T-helper 17 cell (primary cell): ENCODE measurements around the gene DPH3. TPM values are rescaled to one million over a fixed set of nuclear protein-coding genes. Genes with fewer than 3 reads are reported as not detected.

Experiments
- ATAC-seq: fragments of 150-1000 bp; cut with Tn5 transposase; 2 replicates; pipeline ENCODE4 v1.10.0; 2021; ENCODE audit warnings: mild to moderate bottlenecking, moderate library complexity
- DNase-seq, 3 donors: peaks; one replicate each; pipeline versions ENCODE4 v3.0.0 to v3.0.0-alpha.2; 2020 to 2021
- H3K9me3 ChIP-seq: one replicate; pipeline ENCODE4 v1.7.0; 2013; ENCODE audit warnings: low read length, mild to moderate bottlenecking; ENCODE audit not compliant: control insufficient read depth, poor library complexity, severe bottlenecking
- H3K27ac Mint-ChIP-seq: one replicate; pipeline ENCODE4 v1.8.0; 2022; ENCODE audit warnings: mild to moderate bottlenecking, moderate library complexity, mixed read lengths
- H3K27me3 Mint-ChIP-seq: one replicate; pipeline ENCODE4 v1.8.0; 2022; ENCODE audit warnings: mixed read lengths
- H3K36me3 Mint-ChIP-seq: one replicate; pipeline ENCODE4 v1.8.0; 2022; ENCODE audit warnings: low read depth, mixed read lengths
- H3K4me1 Mint-ChIP-seq: one replicate; pipeline ENCODE4 v1.8.0; 2022; ENCODE audit warnings: mild to moderate bottlenecking, mixed read lengths
- H3K4me3 Mint-ChIP-seq: one replicate; pipeline ENCODE4 v1.8.0; 2022; ENCODE audit warnings: mild to moderate bottlenecking, moderate library complexity, mixed read lengths
- total RNA-seq, 4 donors: library from RNA in 2 of 4; stranded (reverse) in 2 of 4; gene quantifications; one replicate each; pipeline ENCODE4 v1.2.3 and lab custom pipeline; 2022 to 2026

The DPH3 gene
- total RNA-seq, 2 donors from 2014 or later = 16.1 to 22.8 TPM

DNA sequence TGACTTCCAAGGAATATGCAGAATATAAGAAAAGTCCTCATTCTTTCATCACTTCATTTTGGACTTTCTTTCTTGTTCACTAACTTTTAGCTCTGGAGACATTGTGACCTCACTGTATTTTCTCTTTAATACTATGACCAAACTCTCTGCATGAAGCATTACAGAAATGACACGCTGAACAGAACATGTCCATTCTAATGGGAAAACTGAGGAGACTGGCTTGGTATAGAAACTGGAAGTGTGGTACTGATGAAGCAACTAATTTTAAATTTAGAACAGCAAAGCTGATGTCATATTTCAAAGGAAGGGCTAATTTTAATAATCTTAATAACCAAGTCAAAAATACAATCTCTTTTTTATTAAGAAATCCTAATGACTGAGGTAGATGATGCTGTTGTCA is 4.7 kb downstream of the DPH3 start:
- Mint-ChIP-seq H3K4me3 (no peak overlapping the region), H3K36me3 (no peaks in the 10 kb centered on the region), H3K4me1 (peaks cover 7% of the 10 kb centered on the region), H3K27ac (peak overlapping the region; percentile 39), H3K27me3 (no peaks in the 10 kb centered on the region)
- H3K9me3 ChIP-seq = no peaks in the 10 kb centered on the region
- DNase-seq = no peak
- ATAC-seq = no peak

DNA sequence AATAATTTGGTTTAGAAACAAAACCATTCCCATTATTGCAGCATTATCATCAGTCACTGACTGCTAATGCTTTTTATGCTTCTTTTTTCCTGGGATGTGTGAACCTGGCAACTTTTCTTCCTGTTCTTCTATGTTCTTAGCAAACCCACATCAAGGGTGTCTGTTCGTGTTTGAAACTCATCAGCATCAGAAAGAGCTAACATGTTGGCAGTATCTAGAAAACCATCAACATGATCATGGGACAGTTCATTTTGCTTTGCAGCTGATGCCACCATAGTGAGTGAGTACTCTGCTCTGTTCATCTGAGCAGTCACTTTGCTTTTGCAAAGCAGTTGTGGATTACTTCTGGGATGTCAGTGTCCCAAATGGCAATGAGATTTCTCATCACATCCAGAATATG is 5.9 kb downstream of the DPH3 start:
- no peaks in the 10 kb centered on the region for H3K36me3 Mint-ChIP-seq
- DNase-seq (no peak), ATAC-seq (no peak)
- H3K9me3 ChIP-seq = no peaks in the 10 kb centered on the region
- no peak overlapping the region for H3K4me3 Mint-ChIP-seq
- H3K27ac Mint-ChIP-seq = no peak overlapping the region
- peaks cover 4% of the 10 kb centered on the region for H3K4me1 Mint-ChIP-seq
- no peaks in the 10 kb centered on the region for H3K27me3 Mint-ChIP-seq

DNA sequence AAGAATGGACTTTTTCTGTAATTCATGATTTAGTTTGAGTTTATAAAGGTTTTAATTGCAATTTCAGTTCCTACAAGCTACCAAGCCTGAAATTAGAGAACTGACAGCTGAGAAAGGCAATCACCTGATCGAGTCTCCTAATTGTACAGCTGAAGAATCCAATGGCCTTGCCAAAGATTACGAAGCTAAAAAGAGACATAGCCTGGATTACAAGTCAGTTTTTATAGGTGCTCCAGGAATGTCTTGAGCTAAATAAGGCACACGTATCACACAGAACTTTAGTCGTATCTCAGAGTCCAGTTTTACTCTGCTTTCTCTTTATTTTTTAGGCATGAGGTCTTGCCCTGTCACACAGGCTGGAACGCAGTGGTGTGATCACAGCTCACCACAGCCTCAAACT is 6.6 kb downstream of the DPH3 start:
- ATAC-seq (no peak), DNase-seq (no peak)
- Mint-ChIP-seq H3K36me3 (no peaks in the 10 kb centered on the region), H3K27ac (no peak overlapping the region), H3K27me3 (no peaks in the 10 kb centered on the region), H3K4me1 (peaks cover 4% of the 10 kb centered on the region), H3K4me3 (no peak overlapping the region)
- H3K9me3 ChIP-seq = no peaks in the 10 kb centered on the region

DNA sequence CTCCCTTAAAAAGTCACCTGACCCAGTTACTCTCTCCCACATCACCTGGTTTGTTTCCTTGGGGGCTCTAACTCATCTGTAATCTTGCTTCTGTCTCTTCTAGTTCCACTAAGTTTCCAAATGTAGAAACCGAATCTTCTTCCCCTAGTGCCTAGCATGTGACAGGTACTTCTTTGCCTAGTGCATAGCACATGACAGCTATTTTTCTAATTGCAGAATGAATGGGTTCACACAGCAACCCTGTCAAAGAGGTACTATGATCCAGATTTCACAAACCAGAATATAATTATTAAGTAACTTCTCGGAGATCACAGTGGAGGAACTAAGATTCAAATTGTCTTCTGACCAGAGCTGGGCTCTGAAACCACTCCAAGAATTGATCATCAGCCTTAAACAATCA is 7.4 kb downstream of the DPH3 start:
- H3K4me3 Mint-ChIP-seq = no peak overlapping the region
- H3K36me3 Mint-ChIP-seq = no peaks in the 10 kb centered on the region
- ATAC-seq = no peak
- peaks cover 4% of the 10 kb centered on the region for H3K4me1 Mint-ChIP-seq
- DNase-seq = no peak
- peak overlapping the region; percentile 63 for H3K27ac Mint-ChIP-seq
- no peaks in the 10 kb centered on the region for H3K27me3 Mint-ChIP-seq
- no peaks in the 10 kb centered on the region for H3K9me3 ChIP-seq

DNA sequence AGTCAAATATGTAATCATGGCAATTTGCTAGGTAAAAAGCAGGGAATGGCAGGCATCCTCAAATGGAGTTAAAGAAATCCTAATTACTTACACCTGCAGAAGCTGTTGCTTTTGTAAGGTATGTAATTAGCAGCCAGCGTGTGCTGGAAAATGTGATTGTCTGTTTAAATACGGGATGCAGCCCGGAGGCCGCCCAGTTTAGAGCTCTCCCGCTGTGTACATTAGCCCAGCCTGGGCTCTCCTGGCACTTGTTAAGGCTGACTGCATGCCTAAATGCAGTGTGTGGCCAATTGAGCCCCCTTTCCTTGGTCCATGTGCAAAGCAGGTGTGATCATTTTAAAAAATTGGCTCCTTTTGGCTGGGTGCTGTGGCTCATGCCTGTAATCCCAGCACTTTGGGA is 9.0 kb downstream of the DPH3 start:
- no peaks in the 10 kb centered on the region for H3K36me3 Mint-ChIP-seq
- DNase-seq = no peak
- peaks cover 4% of the 10 kb centered on the region for H3K4me1 Mint-ChIP-seq
- H3K27ac Mint-ChIP-seq = no peak overlapping the region
- H3K4me3 Mint-ChIP-seq = no peak overlapping the region
- no peaks in the 10 kb centered on the region for H3K9me3 ChIP-seq
- no peaks in the 10 kb centered on the region for H3K27me3 Mint-ChIP-seq
- no peak for ATAC-seq

DNA sequence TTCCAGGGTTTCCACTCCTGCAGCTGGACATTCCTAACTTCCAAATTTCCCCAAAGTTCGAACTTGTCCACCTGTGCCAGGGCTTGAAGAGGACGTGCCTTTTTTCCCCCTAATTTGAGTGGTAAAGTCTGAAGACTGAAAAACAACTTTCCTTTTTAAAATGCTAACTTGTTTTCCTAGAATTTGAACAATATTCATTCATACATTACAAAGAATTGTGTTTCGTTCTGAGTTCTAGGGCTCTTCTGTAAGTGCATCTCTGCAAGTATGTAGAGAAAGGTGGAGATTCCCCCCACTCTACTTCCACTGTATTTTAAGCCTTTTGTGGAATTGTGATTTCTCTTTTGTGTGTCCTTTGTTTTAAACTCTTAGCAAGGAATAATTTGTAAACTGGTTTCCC is 9.4 kb downstream of the DPH3 start:
- DNase-seq (no peak), ATAC-seq (no peak)
- Mint-ChIP-seq H3K4me3 (no peak overlapping the region), H3K27ac (peak overlapping the region; percentile 14), H3K4me1 (peaks cover 4% of the 10 kb centered on the region), H3K27me3 (no peaks in the 10 kb centered on the region), H3K36me3 (no peaks in the 10 kb centered on the region)
- no peaks in the 10 kb centered on the region for H3K9me3 ChIP-seq

DNA sequence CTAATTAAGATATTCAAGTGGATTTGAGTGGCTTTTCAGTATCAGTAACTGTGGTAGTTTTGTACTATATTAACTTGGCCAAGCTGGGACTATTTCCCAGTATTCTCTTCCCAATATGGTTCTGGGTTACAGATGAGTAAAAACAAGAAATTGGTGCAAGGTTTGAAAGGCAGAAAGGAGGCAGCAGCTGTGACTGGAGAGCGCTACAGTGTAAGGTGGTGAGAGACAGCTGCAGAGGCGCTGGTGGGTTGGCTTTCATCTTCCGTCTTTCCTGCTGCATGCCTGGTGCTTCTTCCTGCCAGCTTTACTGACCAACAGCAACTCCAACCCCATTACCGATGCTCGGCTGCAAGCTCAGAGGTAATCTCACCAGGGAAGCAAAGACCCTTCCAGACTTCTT is 9.8 kb downstream of the DPH3 start:
- no peaks in the 10 kb centered on the region for H3K27me3 Mint-ChIP-seq
- DNase-seq = no peak
- peak overlapping the region; percentile 14 for H3K27ac Mint-ChIP-seq
- peaks cover 4% of the 10 kb centered on the region for H3K4me1 Mint-ChIP-seq
- ATAC-seq = no peak
- H3K4me3 Mint-ChIP-seq = no peak overlapping the region
- no peaks in the 10 kb centered on the region for H3K9me3 ChIP-seq
- H3K36me3 Mint-ChIP-seq = no peaks in the 10 kb centered on the region

DNA sequence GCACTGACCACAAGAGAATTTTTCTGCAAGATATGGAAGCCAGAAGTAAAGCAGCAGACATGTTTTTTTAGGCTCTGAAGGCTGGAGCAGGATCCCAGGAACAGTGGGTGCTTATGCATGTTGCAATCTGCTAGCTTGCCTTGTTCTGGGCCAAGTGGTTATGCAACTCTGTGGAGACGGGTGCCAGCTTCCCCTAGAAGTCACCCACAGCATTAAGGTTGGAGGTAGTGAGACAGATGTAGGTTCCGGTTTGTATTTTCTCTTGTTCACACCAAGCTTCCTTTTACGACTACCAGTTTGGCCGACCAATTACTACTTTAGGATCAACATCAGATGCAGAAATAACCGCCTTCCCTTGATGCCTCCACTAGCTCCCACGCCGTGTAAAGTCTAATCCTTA is 11.1 kb downstream of the DPH3 start:
- H3K36me3 Mint-ChIP-seq = no peaks in the 10 kb centered on the region
- H3K9me3 ChIP-seq = no peaks in the 10 kb centered on the region
- peaks cover 4% of the 10 kb centered on the region for H3K4me1 Mint-ChIP-seq
- H3K27ac Mint-ChIP-seq = no peak overlapping the region
- H3K27me3 Mint-ChIP-seq = no peaks in the 10 kb centered on the region
- DNase-seq = no peak
- no peak for ATAC-seq
- no peak overlapping the region for H3K4me3 Mint-ChIP-seq

DNA sequence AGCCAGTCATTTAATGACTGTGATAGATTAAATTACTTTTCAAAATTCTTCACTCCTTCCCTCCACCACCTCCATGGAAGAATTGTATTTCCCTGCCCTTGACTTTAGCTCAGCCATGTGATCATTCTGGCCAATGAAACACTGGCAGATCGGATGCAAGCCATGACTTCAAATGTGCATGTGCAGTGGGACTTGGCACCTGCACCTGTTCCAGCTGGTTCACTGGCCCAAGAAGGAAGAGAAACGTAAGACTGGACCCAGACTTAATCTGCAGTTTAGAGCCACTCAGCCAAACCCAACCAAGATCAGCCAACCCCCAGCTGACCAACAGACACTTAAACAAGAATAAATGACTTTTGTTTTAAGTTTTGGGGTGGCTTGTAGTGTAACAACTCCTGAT is 11.8 kb downstream of the DPH3 start:
- Mint-ChIP-seq H3K4me1 (peaks cover 7% of the 10 kb centered on the region), H3K4me3 (no peak overlapping the region), H3K27me3 (no peaks in the 10 kb centered on the region), H3K36me3 (no peaks in the 10 kb centered on the region), H3K27ac (no peak overlapping the region)
- H3K9me3 ChIP-seq = no peaks in the 10 kb centered on the region
- DNase-seq = no peak
- no peak for ATAC-seq

DNA sequence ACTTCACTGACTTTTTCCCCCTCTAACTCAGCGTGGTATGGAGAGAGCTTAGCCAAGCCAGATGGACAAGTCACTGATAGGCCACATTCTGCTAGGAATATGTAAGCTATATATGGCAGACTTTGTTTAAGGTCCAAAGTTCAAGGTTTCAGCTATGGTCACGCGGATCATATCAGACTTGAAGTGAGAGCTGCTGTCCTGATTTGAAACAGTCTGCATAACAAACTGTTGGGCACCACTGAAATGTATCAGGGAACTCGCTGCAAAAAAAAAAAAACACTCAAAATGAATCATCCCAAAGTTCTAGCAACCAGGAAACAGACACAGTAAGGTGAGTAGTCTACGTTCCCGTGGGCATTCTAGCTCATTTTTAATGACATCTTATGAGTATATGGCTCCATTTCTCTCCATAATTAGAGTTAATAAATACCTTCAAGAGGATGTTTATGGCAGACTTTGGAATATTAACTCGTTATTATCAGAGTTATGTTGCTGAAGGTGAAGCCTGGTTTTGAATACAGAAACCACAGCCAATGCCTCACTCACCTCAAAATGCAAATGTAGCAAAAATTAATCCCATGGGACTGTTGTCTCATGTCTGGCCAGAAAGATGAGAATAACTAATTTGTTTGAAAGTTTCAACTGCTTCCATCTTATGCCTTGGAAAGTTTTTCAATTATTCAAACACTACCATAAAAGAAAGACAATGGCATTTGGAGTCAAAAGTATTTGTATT is 12.3 kb downstream of the DPH3 start:
- no peaks in the 10 kb centered on the region for H3K9me3 ChIP-seq
- DNase-seq (no peak), ATAC-seq (no peak)
- no peak overlapping the region for H3K27ac Mint-ChIP-seq
- H3K27me3 Mint-ChIP-seq = no peaks in the 10 kb centered on the region
- no peaks in the 10 kb centered on the region for H3K36me3 Mint-ChIP-seq
- peaks cover 10% of the 10 kb centered on the region for H3K4me1 Mint-ChIP-seq
- H3K4me3 Mint-ChIP-seq = no peak overlapping the region

DNA sequence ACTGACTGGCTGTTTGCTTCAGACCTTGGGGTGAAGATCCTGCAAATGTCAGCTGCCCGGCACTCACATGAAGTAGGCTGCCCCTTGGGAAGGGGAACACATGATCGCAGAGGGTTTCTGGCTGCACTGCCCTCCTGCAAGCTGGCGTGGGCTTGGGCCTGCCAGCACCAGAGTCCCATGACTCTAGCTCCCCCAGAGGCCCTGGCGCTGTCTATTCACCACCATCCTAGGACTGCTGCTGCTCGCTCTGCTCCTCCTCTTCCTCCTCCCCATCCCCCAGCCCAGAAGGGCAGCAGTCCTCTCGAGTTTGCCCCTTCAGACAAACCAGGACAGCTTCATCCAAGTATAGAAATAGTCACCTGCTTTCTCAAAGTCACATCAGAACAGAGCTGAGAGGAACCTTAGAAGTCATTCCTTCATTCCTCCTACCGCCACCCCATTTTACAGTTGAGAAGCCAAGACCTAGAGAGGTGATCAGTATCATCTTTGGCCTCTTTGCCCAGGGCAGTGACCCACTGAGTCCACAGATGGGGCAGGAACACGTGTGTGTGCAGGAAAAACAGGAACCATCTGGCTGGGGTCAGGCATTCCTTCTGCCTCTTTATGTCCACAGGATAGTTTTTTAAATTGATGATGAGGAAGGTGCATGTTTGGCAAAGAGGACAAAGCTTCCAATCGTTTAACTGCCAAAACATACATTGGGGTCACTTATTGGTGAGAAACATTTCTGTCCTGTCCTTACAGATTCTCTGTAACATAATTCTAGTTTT is 13.2 kb downstream of the DPH3 start:
- Mint-ChIP-seq H3K4me3 (no peak overlapping the region), H3K27me3 (no peaks in the 10 kb centered on the region), H3K27ac (no peak overlapping the region), H3K4me1 (peaks cover 10% of the 10 kb centered on the region), H3K36me3 (no peaks in the 10 kb centered on the region)
- no peak for ATAC-seq
- no peaks in the 10 kb centered on the region for H3K9me3 ChIP-seq
- no peak for DNase-seq

DNA sequence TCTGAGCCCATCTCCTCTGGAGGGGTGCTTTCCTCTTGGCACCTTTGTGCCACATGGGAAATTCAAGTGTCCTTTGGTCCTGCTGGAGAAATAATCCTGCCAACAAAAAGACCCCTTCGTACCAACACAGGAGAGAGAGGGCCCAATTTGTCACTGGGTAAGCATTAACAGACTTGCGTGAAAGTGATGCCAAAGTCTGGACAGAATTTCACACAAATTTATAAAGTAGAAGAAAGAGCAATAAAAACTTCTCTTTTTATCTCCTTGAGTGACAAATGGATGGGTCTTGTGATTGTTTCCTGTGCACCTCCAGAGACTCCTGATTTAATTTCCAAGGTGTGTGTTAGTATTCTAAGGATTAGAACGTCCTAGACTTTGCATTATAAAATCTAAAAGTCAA is 14.9 kb downstream of the DPH3 start:
- H3K27ac Mint-ChIP-seq = no peak overlapping the region
- no peaks in the 10 kb centered on the region for H3K9me3 ChIP-seq

DNA sequence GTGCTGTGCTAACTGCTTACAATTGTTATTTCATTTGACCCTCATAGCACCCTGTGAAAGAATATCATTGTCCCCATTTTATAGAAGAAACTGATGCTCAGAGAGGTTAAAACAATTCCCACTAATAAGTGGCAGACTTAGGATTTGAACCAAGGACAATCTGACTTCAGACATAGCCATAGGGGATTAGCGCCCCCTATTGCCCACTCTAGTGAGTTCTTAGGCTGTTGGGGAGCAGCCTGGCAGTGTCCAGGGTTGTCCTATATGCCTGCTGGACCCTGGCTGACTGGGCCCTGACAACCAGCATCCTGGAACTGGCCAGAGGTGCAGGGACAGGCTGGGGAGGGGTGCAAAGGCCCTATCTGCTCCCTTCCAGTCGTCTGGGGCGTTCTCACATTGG is 15.4 kb downstream of the DPH3 start:
- H3K4me1 Mint-ChIP-seq = peaks cover 10% of the 10 kb centered on the region
- ATAC-seq (no peak), DNase-seq (no peak)
- H3K36me3 Mint-ChIP-seq = no peaks in the 10 kb centered on the region
- no peak overlapping the region for H3K27ac Mint-ChIP-seq
- H3K9me3 ChIP-seq = no peaks in the 10 kb centered on the region
- no peaks in the 10 kb centered on the region for H3K27me3 Mint-ChIP-seq
- H3K4me3 Mint-ChIP-seq = no peak overlapping the region

More for the DNA sequence above, 14.9 kb downstream of the DPH3 start:
- DNase-seq (no peak), ATAC-seq (no peak)
- Mint-ChIP-seq H3K4me1 (peaks cover 12% of the 10 kb centered on the region), H3K27me3 (no peaks in the 10 kb centered on the region), H3K4me3 (no peak overlapping the region), H3K36me3 (no peaks in the 10 kb centered on the region)

DNA sequence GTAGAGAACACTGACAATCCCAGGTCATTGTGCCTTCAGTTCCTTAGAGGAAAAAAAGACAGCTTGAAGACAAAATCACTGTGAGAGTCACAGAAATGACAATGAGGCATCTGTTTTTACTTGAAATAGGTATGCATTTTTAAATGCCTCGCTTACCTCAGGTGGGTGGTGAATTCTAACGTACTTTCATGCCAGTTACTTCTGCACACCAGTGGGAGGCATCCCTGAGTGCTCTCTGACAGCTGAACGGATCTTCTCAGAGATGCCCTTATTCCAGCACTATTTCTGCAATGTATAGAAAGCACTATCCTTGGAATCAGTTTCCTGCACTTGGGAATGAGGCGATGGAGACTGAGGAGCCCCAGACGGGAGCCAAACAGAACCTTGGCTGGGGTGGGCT is 16.2 kb downstream of the DPH3 start:
- peaks cover 8% of the 10 kb centered on the region for H3K4me1 Mint-ChIP-seq
- H3K4me3 Mint-ChIP-seq = no peak overlapping the region

More for the DNA sequence above, 16.2 kb downstream of the DPH3 start:
- ATAC-seq = no peak
- DNase-seq = no peak
- Mint-ChIP-seq H3K36me3 (peaks cover under 1% of the 10 kb centered on the region), H3K27ac (peak overlapping the region; percentile 63), H3K27me3 (peaks cover 1% of the 10 kb centered on the region)
- H3K9me3 ChIP-seq = no peaks in the 10 kb centered on the region
